Endothelial cell of umbilical vein (primary cell): ENCODE results near the gene PTPRQ. TPM values are rescaled to one million over a fixed set of nuclear protein-coding genes. Genes with fewer than 3 reads are reported as not detected.

Experiments
- BruUV-seq: library from RNA; stranded (reverse); fragments of 400-500 nt; replicated peaks from 2 replicates; lab custom pipeline; 2021; lab: Mats Ljungman, UMichigan
- CTCF ChIA-PET: fragments of 300-600, 350-600 bp; sonication (Branson Sonifier 250); formaldehyde crosslinking; loops from one replicate; lab custom pipeline; 2021; ENCODE audit warnings: antibody characterized with exemption, inconsistent platforms; lab: Charles Lee
- POLR2A ChIA-PET: fragments of 300-600, 350-600 bp; sonication (Branson Sonifier 250); formaldehyde crosslinking; loops from one replicate; lab custom pipeline; 2021; ENCODE audit warnings: antibody characterized with exemption, inconsistent platforms; lab: Charles Lee
- DNase-seq: peaks from one replicate; pipeline ENCODE4 v3.0.0-alpha.2; 2011; ENCODE audit warnings: low read depth, low spot score
- FAIRE-seq: peaks from 2 replicates; lab custom pipeline; 2011; peaks lifted over from hg19 to GRCh38; lab: Jason Lieb, UNC
- H2AFZ ChIP-seq: 2 replicates; pipeline ENCODE4 v1.6.0; 2012; ENCODE audit warnings: low read depth, low read length, control low read depth, inconsistent platforms
- H3K27ac ChIP-seq: 2 replicates; pipeline ENCODE4 v1.5.1; 2011; ENCODE audit warnings: low read depth, mild to moderate bottlenecking, control low read depth, low read length, moderate library complexity; ENCODE audit not compliant: insufficient read depth
- H3K27me3 ChIP-seq, 2 experiments: 2 replicates each; pipeline versions ENCODE4 v1.6.0 to v1.6.1; 2011; ENCODE audit warnings: low read length in 2 of 2, mixed read lengths in 1 of 2; ENCODE audit not compliant: control insufficient read depth in 2 of 2, insufficient read depth in 2 of 2
- H3K36me3 ChIP-seq, 2 experiments: 2 replicates in 1 of 2; 3 replicates in 1 of 2; pipeline ENCODE4 v1.5.1; 2011; ENCODE audit warnings: low read length in 2 of 2, mild to moderate bottlenecking in 1 of 2, moderate library complexity in 1 of 2; ENCODE audit not compliant: control insufficient read depth in 2 of 2, insufficient read depth in 2 of 2; ENCODE audit errors: extremely low read depth in 1 of 2
- H3K4me1 ChIP-seq: 3 replicates; pipeline ENCODE4 v1.5.1; 2011; ENCODE audit warnings: mild to moderate bottlenecking, low read length; ENCODE audit not compliant: control insufficient read depth, insufficient read depth; ENCODE audit errors: extremely low read depth
- H3K4me2 ChIP-seq: 2 replicates; pipeline ENCODE4 v1.6.1; 2011; ENCODE audit warnings: low read length, control low read depth, mixed read lengths; ENCODE audit not compliant: insufficient read depth
- H3K4me3 ChIP-seq, 3 experiments: fragments of 200-600 bp in 1 of 3; sonication (generic), shearing (Covaris generic) in 1 of 3; replicated peaks in 1 of 3; 2 replicates each; pipeline ENCODE4 v1.5.1; 2011 to 2016; ENCODE audit warnings: control low read depth in 3 of 3, low read length in 3 of 3, mild to moderate bottlenecking in 2 of 3, inconsistent platforms in 1 of 3, low read depth in 1 of 3, moderate library complexity in 1 of 3; ENCODE audit not compliant: insufficient read depth in 1 of 3
- H3K79me2 ChIP-seq: 2 replicates; pipeline ENCODE4 v1.6.0; 2012; ENCODE audit warnings: low read length, inconsistent platforms; ENCODE audit not compliant: control insufficient read depth, insufficient read depth
- H3K9ac ChIP-seq: replicated peaks from 2 replicates; pipeline ENCODE3; 2011; ENCODE audit warnings: low read length, control low read depth; ENCODE audit not compliant: insufficient read depth; ENCODE audit errors: extremely low read depth
- H3K9me1 ChIP-seq: replicated peaks from 3 replicates; pipeline ENCODE4 v1.6.0; 2011; ENCODE audit warnings: mild to moderate bottlenecking, low read length; ENCODE audit not compliant: control insufficient read depth, insufficient read depth; ENCODE audit errors: extremely low read depth
- H3K9me3 ChIP-seq: replicated peaks from 2 replicates; pipeline ENCODE4 v1.5.1; 2012; ENCODE audit warnings: low read length, inconsistent platforms; ENCODE audit not compliant: control insufficient read depth, insufficient read depth
- H4K20me1 ChIP-seq: replicated peaks from 2 replicates; pipeline ENCODE3; 2011; ENCODE audit warnings: mild to moderate bottlenecking, low read length; ENCODE audit not compliant: control insufficient read depth, insufficient read depth; ENCODE audit errors: extremely low read depth
- CTCF ChIP-seq, 2 donors: IDR thresholded peaks; 1 replicate in 1 of 2; 2 replicates in 1 of 2; pipeline ENCODE4 v1.5.1; 2011; ENCODE audit warnings: low read length in 2 of 2, mild to moderate bottlenecking in 2 of 2, moderate library complexity in 2 of 2, control low read depth in 1 of 2, inconsistent platforms in 1 of 2, low read depth in 1 of 2; ENCODE audit not compliant: insufficient read depth in 1 of 2; ENCODE audit errors: extremely low read depth in 1 of 2
- EZH2 ChIP-seq: IDR thresholded peaks from 2 replicates; pipeline ENCODE4 v1.6.1; 2012; ENCODE audit warnings: borderline replicate concordance, low read depth, mild to moderate bottlenecking, moderate library complexity, low read length, inconsistent platforms; ENCODE audit not compliant: severe bottlenecking
- FOS ChIP-seq: IDR thresholded peaks from 2 replicates; pipeline ENCODE4 v1.6.1; 2011; ENCODE audit warnings: mild to moderate bottlenecking, low read length, moderate library complexity, borderline replicate concordance; ENCODE audit not compliant: insufficient read depth
- GATA2 ChIP-seq: IDR thresholded peaks from 2 replicates; pipeline ENCODE4 v1.7.0; 2011; ENCODE audit warnings: low read depth, mild to moderate bottlenecking, moderate library complexity, mixed read lengths, low read length; ENCODE audit not compliant: insufficient read length, insufficient read depth
- JUN ChIP-seq: IDR thresholded peaks from 2 replicates; pipeline ENCODE4 v1.6.1; 2011; ENCODE audit warnings: borderline replicate concordance, low read depth; ENCODE audit not compliant: insufficient read length, insufficient read depth
- MAX ChIP-seq: IDR thresholded peaks from 2 replicates; pipeline ENCODE4 v1.6.1; 2011; ENCODE audit not compliant: insufficient read depth, insufficient read length
- MYC ChIP-seq: IDR thresholded peaks from one replicate; pipeline ENCODE4 v1.6.1; 2011; ENCODE audit warnings: mild to moderate bottlenecking, low read depth, low read length
- POLR2A ChIP-seq: IDR thresholded peaks from 2 replicates; pipeline ENCODE4 v1.6.1; 2012; ENCODE audit warnings: low read depth, mild to moderate bottlenecking, control low read depth, low read length
- POLR2AphosphoS5 ChIP-seq: IDR thresholded peaks from 2 replicates; pipeline ENCODE4 v1.6.1; 2012; ENCODE audit warnings: low read depth, mild to moderate bottlenecking, control low read depth, low read length, moderate library complexity; ENCODE audit not compliant: insufficient read depth
- dilution Hi-C: fragments of 300-500 bp; cut with MboI; formaldehyde crosslinking; loops from one replicate; pipeline ENCODE4 v1.15.0; 2019; ENCODE audit warnings: low sequenced_read_pairs; ENCODE audit not compliant: extremely low pct_ligation_motif_present
- intact Hi-C: fragments of 100-400 bp; cut with micrococcal nuclease; formaldehyde crosslinking; loops from one replicate; pipeline ENCODE4 v1.10.0; 2022
- polyA plus RNA-seq, 4 experiments: library from polyadenylated mRNA; depleted of rRNA in 3 of 4; stranded (reverse) in 3 of 4; unstranded in 1 of 4; fragments of >200 nt; gene quantifications; 2 replicates each; pipeline versions ENCODE4 v1.2.1 to v1.2.3, GENCODE V29; 2011 to 2012; ENCODE audit warnings: missing spikeins in 1 of 4
- total RNA-seq: library from RNA; stranded (reverse); gene quantifications from 2 replicates; pipeline ENCODE4 v1.2.3, GENCODE V29; 2021

Gene PTPRQ
- total and polyA plus RNA-seq, 2 donors (not counting 3 experiments of a cell fraction or from before 2014, with no cell fraction given): not detected

- no peak overlapping the region for H3K4me2 ChIP-seq
- intact Hi-C loops (no loop called here), dilution Hi-C loops (no loop called here)
- no peak overlapping the region for H3K9ac ChIP-seq
- BruUV-seq: no TSS peak
- no peaks in the 10 kb centered on the region for H3K27me3 ChIP-seq
- FAIRE-seq (no peak), DNase-seq (no peak)
- POLR2A ChIA-PET: no interaction called here
- no peak overlapping the region for H2AFZ ChIP-seq
- H3K4me3 ChIP-seq: no peak overlapping the region
- H3K27ac ChIP-seq: no peak overlapping the region
- no peaks in the 10 kb centered on the region for H3K36me3 ChIP-seq
- CTCF ChIA-PET: interaction anchor here (0.9 to 1.0 kb wide), 2 partner anchors 9 to 209 kb away, joined by 3 to 4 read pairs; no protein-coding TSS in a partner anchor
- TF ChIP-seq EZH2 (no peak), CTCF (IDR thresholded peaks at IDR 0.05; ENCODE audit: extremely low read depth in 1 of 2, insufficient read depth in 1 of 2, low read depth in 1 of 2, low read length in 2 of 2) (no peak), POLR2AphosphoS5 (no peak), POLR2A (no peak), GATA2 (no peak), JUN (no peak), MYC (no peak), MAX (no peak), FOS (no peak)
- no peaks in the 10 kb centered on the region for H3K79me2 ChIP-seq
- H4K20me1 ChIP-seq: no peaks in the 10 kb centered on the region
- H3K9me3 ChIP-seq: no peaks in the 10 kb centered on the region
- no peaks in the 10 kb centered on the region for H3K4me1 ChIP-seq
- H3K9me1 ChIP-seq: no peaks in the 10 kb centered on the region
These were observed 237.8 kb downstream of the PTPRQ start for GRCh38 chr12:80681786-80682185.
